ENCODE results near the gene OR5H1. TPM values are rescaled to one million over a fixed set of nuclear protein-coding genes. Genes with fewer than 3 reads are reported as not detected.
"Not testable (repeated sequence)": the region's sequence is repeated elsewhere in the genome, so short reads cannot be mapped to it uniquely, and the experiment has no call there.

The OR5H1 gene
- total RNA-seq, 1 donor = not detected

- Histone ChIP-seq H3K27ac (ENCODE audit: low read depth, low read length) (no peak overlapping the region), H3K9me3 (ENCODE audit: low read depth, low read length) (no peaks in the 10 kb centered on the region), H3K4me1 (ENCODE audit: insufficient read depth, low read length) (no peaks in the 10 kb centered on the region), H2AFZ (ENCODE audit: low read length) (no peak overlapping the region), H3K4me2 (ENCODE audit: insufficient read depth, low read length) (no peak overlapping the region), H3K79me2 (ENCODE audit: insufficient read depth, low read length) (no peaks in the 10 kb centered on the region), H3K4me3 (ENCODE audit: insufficient read depth, low read length) (no peak overlapping the region), H3K27me3 (ENCODE audit: insufficient read depth, low read length) (no peaks in the 10 kb centered on the region), H3K36me3 (ENCODE audit: insufficient read depth, low read length) (no peaks in the 10 kb centered on the region), H4K20me1 (ENCODE audit: insufficient read depth, low read length) (no peaks in the 10 kb centered on the region)
- no peak for TF ChIP-seq CTCF (IDR thresholded peaks at IDR 0.05; ENCODE audit: extremely low read depth, low read depth, low read length)
- DNase-seq (ENCODE audit: insufficient read length, low spot score, missing footprints) = no peak
Measured at GRCh38 chr3:98115717-98116116, 14.8 kb upstream of the OR5H1 start.

- Histone ChIP-seq H3K36me3 (ENCODE audit: insufficient read depth, low read length) (no peaks in the 10 kb centered on the region), H3K27ac (ENCODE audit: low read depth, low read length) (no peak overlapping the region), H3K4me1 (ENCODE audit: insufficient read depth, low read length) (no peaks in the 10 kb centered on the region), H3K4me2 (ENCODE audit: insufficient read depth, low read length) (no peak overlapping the region), H2AFZ (ENCODE audit: low read length) (no peak overlapping the region), H4K20me1 (ENCODE audit: insufficient read depth, low read length) (no peaks in the 10 kb centered on the region), H3K27me3 (ENCODE audit: insufficient read depth, low read length) (no peaks in the 10 kb centered on the region), H3K9me3 (ENCODE audit: low read depth, low read length) (no peaks in the 10 kb centered on the region), H3K4me3 (ENCODE audit: insufficient read depth, low read length) (no peak overlapping the region), H3K79me2 (ENCODE audit: insufficient read depth, low read length) (no peaks in the 10 kb centered on the region)
- no peak for DNase-seq (ENCODE audit: insufficient read length, low spot score, missing footprints)
- no peak for TF ChIP-seq CTCF (IDR thresholded peaks at IDR 0.05; ENCODE audit: extremely low read depth, low read depth, low read length)
Measured at GRCh38 chr3:98136631-98137030, 6.1 kb downstream of the OR5H1 start.

GRCh38 chr3:98137826-98138557 lies 7.5 kb downstream of the OR5H1 start:
- not testable (repeated sequence) for H3K79me2 ChIP-seq (ENCODE audit: insufficient read depth, low read length); DNase-seq (ENCODE audit: insufficient read length, low spot score, missing footprints); H3K27ac ChIP-seq (ENCODE audit: low read depth, low read length); H3K4me1 ChIP-seq (ENCODE audit: insufficient read depth, low read length); H3K27me3 ChIP-seq (ENCODE audit: insufficient read depth, low read length); H3K9me3 ChIP-seq (ENCODE audit: low read depth, low read length); H3K4me3 ChIP-seq (ENCODE audit: insufficient read depth, low read length); H3K36me3 ChIP-seq (ENCODE audit: insufficient read depth, low read length); H3K4me2 ChIP-seq (ENCODE audit: insufficient read depth, low read length); H4K20me1 ChIP-seq (ENCODE audit: insufficient read depth, low read length); H2AFZ ChIP-seq (ENCODE audit: low read length)

GRCh38 chr3:98140531-98140930 lies 10.0 kb downstream of the OR5H1 start:
- H3K36me3 ChIP-seq (ENCODE audit: insufficient read depth, low read length) = no peaks in the 10 kb centered on the region
- H3K4me2 ChIP-seq (ENCODE audit: insufficient read depth, low read length) = no peak overlapping the region
- no peaks in the 10 kb centered on the region for H3K79me2 ChIP-seq (ENCODE audit: insufficient read depth, low read length)
- no peak overlapping the region for H3K27ac ChIP-seq (ENCODE audit: low read depth, low read length)
- H3K4me1 ChIP-seq (ENCODE audit: insufficient read depth, low read length) = no peaks in the 10 kb centered on the region
- TF ChIP-seq CTCF (IDR thresholded peaks at IDR 0.05; ENCODE audit: extremely low read depth, low read depth, low read length) = no peak
- H2AFZ ChIP-seq (ENCODE audit: low read length) = no peak overlapping the region
- H3K4me3 ChIP-seq (ENCODE audit: insufficient read depth, low read length) = no peak overlapping the region
- no peaks in the 10 kb centered on the region for H3K9me3 ChIP-seq (ENCODE audit: low read depth, low read length)
- no peaks in the 10 kb centered on the region for H3K27me3 ChIP-seq (ENCODE audit: insufficient read depth, low read length)
- H4K20me1 ChIP-seq (ENCODE audit: insufficient read depth, low read length) = no peaks in the 10 kb centered on the region
- DNase-seq (ENCODE audit: insufficient read length, low spot score, missing footprints) = no peak

Measured in osteoblast (primary cell).